ENCODE results near the gene MEIOSIN.

- no peak for TF ChIP-seq CTCF (IDR thresholded peaks at IDR 0.05)
- no peak for TF ChIP-seq POLR2A (IDR thresholded peaks at IDR 0.05)
- no peak for TF ChIP-seq POLR2AphosphoS5 (IDR thresholded peaks at IDR 0.05)
- TF ChIP-seq EP300 (IDR thresholded peaks at IDR 0.05; ENCODE audit: low read depth): no peak
These were observed 24.5 kb downstream of the MEIOSIN start for GRCh38 chr19:45757695-45758094.

Data from transverse colon (tissue), 4 donors.